HCT116 (cell line): ENCODE measurements around the gene NTNG1.

Experiments
- CTCF ChIP-seq, 3 experiments: fragments of 200-600 bp in 1 of 3; sonication (generic) in 1 of 3; IDR thresholded peaks in 2 of 3; conservative IDR thresholded peaks in 1 of 3; 2 replicates each; pipeline ENCODE4 v1.5.1; 2012 to 2017; ENCODE audit warnings: low read depth in 2 of 3, low read length in 2 of 3, antibody characterized with exemption in 1 of 3, borderline replicate concordance in 1 of 3, control low read depth in 1 of 3, mild to moderate bottlenecking in 1 of 3, mixed read lengths in 1 of 3, mixed run types in 1 of 3, moderate library complexity in 1 of 3; ENCODE audit not compliant: insufficient read depth in 1 of 3
- POLR2A ChIP-seq: IDR thresholded peaks from 2 replicates; pipeline ENCODE4 v1.7.0; 2011; ENCODE audit warnings: borderline replicate concordance; ENCODE audit not compliant: insufficient read depth, insufficient read length; ENCODE audit errors: extremely low read depth
- YY1 ChIP-seq: IDR thresholded peaks from 2 replicates; pipeline ENCODE4 v1.6.1; 2011; ENCODE audit warnings: low read length, low read depth, moderate library complexity, mild to moderate bottlenecking; ENCODE audit not compliant: insufficient replicate concordance; ENCODE audit errors: extremely low read depth
- ZNF274 ChIP-seq: fragments of 200-500 bp; sonication (Bioruptor generic); IDR thresholded peaks from 2 replicates; pipeline ENCODE4 v1.6.1; 2014; ENCODE audit warnings: mild to moderate bottlenecking, low read depth, low read length, inconsistent platforms

GRCh38 chr1:107434361-107434693, 293.5 kb downstream of the NTNG1 start:
- TF ChIP-seq POLR2A (no peak), YY1 (no peak), ZNF274 (no peak), CTCF (IDR thresholded peaks at IDR 0.05 in 2 of 3, conservative IDR thresholded peaks at IDR 0.05 in 1 of 3; ENCODE audit: borderline replicate concordance in 1 of 3, insufficient read depth in 1 of 3, low read depth in 2 of 3, low read length in 2 of 3) (no peak)
